Dendritic cell treated with granulocyte-macrophage colony-stimulating factor and Interleukin-4, amounts not matched to agents 40 ng/mL and 50 ng/mL, for 4 days (primary cell): ENCODE data around the gene ME1.

Experiments
- H3K27ac Mint-ChIP-seq: one replicate; pipeline ENCODE4 v1.8.0; 2022; ENCODE audit warnings: mild to moderate bottlenecking, mixed read lengths
- H3K27me3 Mint-ChIP-seq: one replicate; pipeline ENCODE4 v1.8.0; 2022; ENCODE audit warnings: mild to moderate bottlenecking, mixed read lengths
- H3K36me3 Mint-ChIP-seq: one replicate; pipeline ENCODE4 v1.8.0; 2022; ENCODE audit warnings: low read depth, mixed read lengths
- H3K4me1 Mint-ChIP-seq: one replicate; pipeline ENCODE4 v1.8.0; 2022; ENCODE audit warnings: low read depth, mixed read lengths
- H3K4me3 Mint-ChIP-seq: one replicate; pipeline ENCODE4 v1.8.0; 2022; ENCODE audit warnings: mild to moderate bottlenecking, moderate library complexity, mixed read lengths
- H3K9me3 Mint-ChIP-seq: one replicate; pipeline ENCODE4 v1.8.0; 2022; ENCODE audit warnings: mixed read lengths
- intact Hi-C: fragments of 100-400 bp; cut with micrococcal nuclease; formaldehyde crosslinking; loops from one replicate; pipeline ENCODE4 v1.15.0; 2022

The ME1 gene

DNA sequence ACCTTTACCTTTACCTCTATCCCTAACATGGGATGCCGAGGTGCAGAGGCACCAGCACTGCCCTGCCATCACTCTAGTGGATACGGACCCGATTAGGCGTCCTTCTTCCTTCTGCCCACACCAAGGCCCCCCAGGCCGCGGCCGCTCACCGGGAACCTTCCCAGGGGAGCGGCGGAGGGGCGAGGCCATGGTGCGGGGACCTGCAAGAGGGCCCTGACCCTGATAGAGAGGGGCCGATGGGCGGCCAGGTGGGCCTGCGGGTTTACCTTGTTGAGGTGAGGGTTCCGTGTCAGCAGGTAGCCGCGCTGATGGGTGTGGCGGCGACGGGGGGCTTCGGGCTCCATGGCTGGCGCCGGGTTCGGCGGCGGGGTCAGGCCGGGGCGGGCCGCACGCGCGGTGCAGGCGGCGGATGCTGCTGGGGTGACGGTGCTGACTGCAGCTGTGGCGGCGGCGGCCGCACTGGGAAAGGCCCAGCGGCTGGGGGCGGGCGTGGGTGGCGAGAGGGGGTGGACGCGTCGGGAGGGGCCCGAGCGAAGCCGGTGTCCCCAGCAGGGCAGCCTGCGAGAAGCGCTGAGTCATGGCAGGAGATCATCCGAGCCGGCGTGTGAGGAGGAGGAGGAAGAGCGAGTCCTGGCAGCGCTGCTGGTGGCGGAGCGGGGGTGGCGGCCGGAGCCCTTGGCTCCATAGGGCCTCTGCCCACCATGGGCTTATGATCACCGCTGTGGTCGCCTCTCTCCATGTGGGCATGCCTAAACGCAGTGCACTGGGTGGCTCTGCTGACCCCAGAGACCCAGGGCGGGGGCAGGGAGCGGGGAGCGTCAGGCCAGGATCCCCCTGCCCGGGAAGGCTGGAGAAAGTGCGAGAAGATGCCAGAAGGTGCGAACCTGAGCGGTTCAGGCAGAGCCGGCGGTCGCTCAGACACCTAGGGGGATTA, at the start of gene ME1:
Gene ME1, minus strand, starts transcription at position 441 of the 934 bp plus-strand sequence. Its CDS starts 97 bp downstream, at position 344.
- Mint-ChIP-seq H3K27ac (peak within 1 kb of the TSS; percentile 92), H3K4me1 (peaks cover 34% of the 10 kb centered on the region), H3K4me3 (peak within 1 kb of the TSS; percentile 84), H3K9me3 (no peaks in the 10 kb centered on the region), H3K36me3 (peaks cover 25% of the 10 kb centered on the region), H3K27me3 (peaks cover 8% of the 10 kb centered on the region)
- intact Hi-C loops, result loop anchor here (5.0 kb wide), 1 partner anchor 1184 kb away; the partner anchor contains the start of gene IBTK

DNA sequence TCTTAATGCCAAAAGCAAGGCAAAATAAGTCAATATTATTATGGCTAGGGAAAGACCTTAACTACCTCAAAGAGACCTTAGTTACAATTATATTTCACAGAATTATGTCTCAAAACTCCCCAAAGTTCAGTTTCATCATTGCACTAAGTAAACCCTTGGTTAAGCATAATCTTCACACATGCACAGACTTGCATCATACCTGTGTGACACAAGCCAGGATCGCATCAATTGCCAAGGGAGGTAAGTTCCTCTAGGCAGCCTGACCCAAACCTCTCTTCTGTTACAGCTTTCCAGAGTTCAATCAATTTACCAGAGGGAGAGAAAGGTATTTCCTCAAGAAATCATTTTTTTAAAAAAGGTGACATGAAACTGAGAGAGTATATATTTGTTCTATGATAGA, 49.6 kb upstream of the ME1 start:
- Mint-ChIP-seq H3K27me3 (peaks cover 17% of the 10 kb centered on the region), H3K4me1 (no peaks in the 10 kb centered on the region), H3K4me3 (no peak overlapping the region), H3K36me3 (peaks cover 5% of the 10 kb centered on the region), H3K27ac (no peak overlapping the region), H3K9me3 (no peaks in the 10 kb centered on the region)
- intact Hi-C loops, result no loop called here

- Mint-ChIP-seq H3K36me3 (peaks cover 5% of the 10 kb centered on the region), H3K9me3 (no peaks in the 10 kb centered on the region), H3K4me1 (no peaks in the 10 kb centered on the region), H3K27ac (no peak overlapping the region), H3K4me3 (no peak overlapping the region), H3K27me3 (peaks cover 19% of the 10 kb centered on the region)
- intact Hi-C loops, result no loop called here
These were observed 48.5 kb upstream of the ME1 start for GRCh38 chr6:83479389-83479788.

DNA sequence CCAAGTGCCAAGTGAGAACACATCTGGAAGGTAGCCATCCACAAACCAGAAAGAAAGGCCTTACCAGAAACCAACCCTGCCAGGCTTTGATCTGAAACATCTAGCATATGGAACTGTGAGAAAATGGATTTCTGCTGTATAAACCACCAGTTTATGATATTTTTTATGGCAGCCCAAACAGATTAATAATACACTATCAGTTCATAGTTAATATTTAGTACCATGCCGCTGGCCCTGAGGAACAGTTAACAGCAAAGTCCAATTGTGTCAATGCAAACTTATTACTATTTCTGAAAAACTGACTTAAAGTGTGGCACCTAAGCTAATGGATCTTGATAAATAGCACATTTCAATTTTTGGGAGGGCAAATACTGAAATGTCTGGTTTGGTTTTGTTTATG, 46.1 kb upstream of the ME1 start:
- no peak overlapping the region for H3K27ac Mint-ChIP-seq
- H3K36me3 Mint-ChIP-seq, result peaks cover 5% of the 10 kb centered on the region
- no peaks in the 10 kb centered on the region for H3K9me3 Mint-ChIP-seq
- intact Hi-C loops, result no loop called here
- H3K4me3 Mint-ChIP-seq, result no peak overlapping the region
- H3K4me1 Mint-ChIP-seq, result peaks cover 11% of the 10 kb centered on the region
- H3K27me3 Mint-ChIP-seq, result peaks cover 22% of the 10 kb centered on the region

GRCh38 chr6:83474309-83474708, 43.5 kb upstream of the ME1 start:
- Mint-ChIP-seq H3K27me3 (peaks cover 21% of the 10 kb centered on the region), H3K27ac (no peak overlapping the region), H3K4me1 (peaks cover 38% of the 10 kb centered on the region), H3K4me3 (no peak overlapping the region), H3K9me3 (no peaks in the 10 kb centered on the region), H3K36me3 (peaks cover 5% of the 10 kb centered on the region)
- intact Hi-C loops, result no loop called here

DNA sequence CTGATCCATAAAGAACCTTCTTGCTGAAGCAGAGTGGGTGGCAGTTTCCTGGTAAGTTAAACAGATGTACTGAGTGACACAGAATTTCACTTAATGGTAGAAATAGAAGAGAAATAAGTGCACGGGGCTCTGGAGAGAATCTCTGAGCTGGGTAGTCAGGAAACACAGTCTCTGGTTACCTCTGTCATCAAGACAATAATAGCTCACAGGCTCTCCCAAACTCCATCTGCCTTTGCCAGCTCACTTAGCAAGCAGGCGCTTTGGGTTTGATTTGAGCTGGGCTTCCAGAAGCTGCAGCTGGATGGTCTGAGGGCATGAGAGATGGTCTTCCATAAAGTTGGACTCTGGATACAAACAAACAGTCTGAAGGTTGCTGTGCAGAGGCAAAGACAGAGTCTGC, 41.9 kb upstream of the ME1 start:
- H3K36me3 Mint-ChIP-seq, result peaks cover 5% of the 10 kb centered on the region
- intact Hi-C loops, result no loop called here
- no peaks in the 10 kb centered on the region for H3K9me3 Mint-ChIP-seq

DNA sequence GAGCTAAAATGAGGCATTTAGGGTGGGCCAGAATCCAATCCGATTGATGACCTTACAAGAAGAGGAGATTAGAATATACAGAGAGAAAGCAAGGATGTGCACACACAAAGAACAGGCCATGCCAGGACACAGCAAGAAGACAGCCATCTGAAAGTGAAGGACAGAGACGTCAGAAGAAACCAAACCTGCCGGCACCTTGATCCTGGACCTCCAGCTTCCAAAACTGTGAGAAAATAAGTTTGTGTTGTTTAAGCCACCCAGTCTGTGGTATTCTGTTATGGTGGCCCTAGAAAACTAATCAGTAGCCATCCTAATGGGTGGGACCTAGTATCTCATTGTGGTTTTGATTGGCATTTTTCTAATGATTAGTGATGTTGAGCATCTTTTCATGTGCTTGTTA, 39.7 kb upstream of the ME1 start:
- intact Hi-C loops, result no loop called here
- Mint-ChIP-seq H3K27ac (peak overlapping the region; percentile 94), H3K4me1 (peaks cover 56% of the 10 kb centered on the region), H3K27me3 (peaks cover 14% of the 10 kb centered on the region), H3K9me3 (no peaks in the 10 kb centered on the region), H3K36me3 (no peaks in the 10 kb centered on the region), H3K4me3 (no peak overlapping the region)

More for the DNA sequence above, 41.9 kb upstream of the ME1 start:
- H3K4me1 Mint-ChIP-seq, result peaks cover 38% of the 10 kb centered on the region
- H3K27ac Mint-ChIP-seq, result peak overlapping the region; percentile 21
- H3K27me3 Mint-ChIP-seq, result peaks cover 18% of the 10 kb centered on the region
- H3K4me3 Mint-ChIP-seq, result no peak overlapping the region

DNA sequence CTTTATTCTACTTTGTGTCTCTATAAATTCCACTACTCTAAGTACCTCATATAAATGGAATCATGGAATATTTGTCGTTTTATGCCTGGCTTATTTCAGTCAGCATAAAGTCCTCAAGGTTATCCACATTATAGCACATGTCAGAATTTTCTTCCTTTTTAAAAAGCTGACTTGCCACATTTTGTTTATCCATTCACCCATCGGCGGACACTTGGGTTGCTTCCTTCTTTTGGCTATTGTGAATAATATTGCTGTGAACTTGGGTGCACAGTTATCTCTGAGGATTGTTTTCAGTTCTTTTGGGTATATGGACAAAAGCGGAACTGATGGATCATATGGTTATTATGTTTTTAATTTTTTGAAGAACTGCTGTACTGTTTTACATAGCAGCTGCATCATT, 39.1 kb upstream of the ME1 start:
- H3K4me3 Mint-ChIP-seq, result peak overlapping the region; percentile 55
- H3K9me3 Mint-ChIP-seq, result no peaks in the 10 kb centered on the region
- no peaks in the 10 kb centered on the region for H3K36me3 Mint-ChIP-seq
- H3K4me1 Mint-ChIP-seq, result peaks cover 56% of the 10 kb centered on the region
- peak overlapping the region; percentile 94 for H3K27ac Mint-ChIP-seq
- H3K27me3 Mint-ChIP-seq, result peaks cover 12% of the 10 kb centered on the region
- intact Hi-C loops, result no loop called here

GRCh38 chr6:83467620-83468036, 36.8 kb upstream of the ME1 start:
- Mint-ChIP-seq H3K27ac (peak overlapping the region; percentile 85), H3K36me3 (peaks cover 6% of the 10 kb centered on the region)
- intact Hi-C loops, result loop anchor here (2.0 to 5.0 kb wide), 2 partner anchors 33 to 40 kb away; no protein-coding TSS in a partner anchor

DNA sequence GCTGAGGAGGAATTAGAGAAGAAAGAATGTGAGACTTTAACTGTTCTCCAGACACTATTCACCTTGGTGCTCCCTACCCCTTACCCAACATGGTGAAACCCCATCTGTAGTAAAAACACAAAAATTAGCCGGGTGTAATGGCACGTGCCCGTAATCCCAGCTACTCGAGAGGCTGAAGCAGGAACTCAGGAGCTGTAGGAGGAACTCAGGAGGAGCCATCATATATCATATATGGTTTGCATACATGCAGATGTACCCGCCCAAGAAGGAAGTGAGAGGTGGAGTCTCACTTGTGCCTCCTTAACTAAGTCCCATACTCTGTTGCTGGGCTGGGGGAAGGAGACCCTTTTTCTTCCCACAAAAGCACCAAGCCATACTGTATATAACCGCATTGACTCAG, 35.5 kb upstream of the ME1 start:
- no peak overlapping the region for H3K4me3 Mint-ChIP-seq
- intact Hi-C loops, result loop anchor here (5.0 kb wide), 1 partner anchor 41 kb away; no protein-coding TSS in a partner anchor
- no peaks in the 10 kb centered on the region for H3K9me3 Mint-ChIP-seq
- H3K36me3 Mint-ChIP-seq, result peaks cover 6% of the 10 kb centered on the region
- H3K27ac Mint-ChIP-seq, result peak overlapping the region; percentile 85
- H3K4me1 Mint-ChIP-seq, result peaks cover 52% of the 10 kb centered on the region
- H3K27me3 Mint-ChIP-seq, result no peaks in the 10 kb centered on the region

More at GRCh38 chr6:83467620-83468036, 36.8 kb upstream of the ME1 start:
- H3K4me3 Mint-ChIP-seq, result no peak overlapping the region
- peaks cover 65% of the 10 kb centered on the region for H3K4me1 Mint-ChIP-seq
- peaks cover 2% of the 10 kb centered on the region for H3K27me3 Mint-ChIP-seq
- H3K9me3 Mint-ChIP-seq, result no peaks in the 10 kb centered on the region

GRCh38 chr6:83464381-83465140, 33.7 kb upstream of the ME1 start:
- intact Hi-C loops, result loop anchor here (5.0 kb wide), 1 partner anchor 43 kb away; no protein-coding TSS in a partner anchor
- Mint-ChIP-seq H3K27me3 (no peaks in the 10 kb centered on the region), H3K4me1 (peaks cover 40% of the 10 kb centered on the region), H3K36me3 (peaks cover 6% of the 10 kb centered on the region), H3K4me3 (peak overlapping the region; percentile 2), H3K9me3 (no peaks in the 10 kb centered on the region), H3K27ac (peak overlapping the region; percentile 86)

DNA sequence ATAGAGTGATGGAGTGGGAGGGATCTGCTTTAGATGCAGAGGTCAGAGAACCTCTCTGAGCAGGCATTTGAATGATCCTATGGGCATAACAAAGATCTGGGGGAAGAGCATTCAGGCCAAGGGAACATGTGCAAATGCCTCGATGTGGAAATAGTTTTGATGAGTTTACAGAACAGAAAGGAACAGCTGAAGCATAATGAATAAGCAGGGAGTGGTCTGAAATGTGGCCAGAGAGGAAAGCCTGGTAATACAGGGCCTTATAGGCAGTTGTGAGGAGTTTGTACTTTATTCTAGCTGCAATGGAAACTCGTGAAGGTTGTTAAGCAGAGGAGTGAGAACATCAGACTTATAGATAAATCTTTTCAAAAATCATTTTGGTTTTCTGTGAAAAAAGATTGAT, 33.0 kb upstream of the ME1 start:
- H3K4me3 Mint-ChIP-seq, result peak overlapping the region; percentile 2
- H3K27ac Mint-ChIP-seq, result peak overlapping the region; percentile 86
- H3K27me3 Mint-ChIP-seq, result no peaks in the 10 kb centered on the region
- H3K9me3 Mint-ChIP-seq, result no peaks in the 10 kb centered on the region
- peaks cover 6% of the 10 kb centered on the region for H3K36me3 Mint-ChIP-seq
- H3K4me1 Mint-ChIP-seq, result peaks cover 44% of the 10 kb centered on the region
- intact Hi-C loops, result no loop called here

DNA sequence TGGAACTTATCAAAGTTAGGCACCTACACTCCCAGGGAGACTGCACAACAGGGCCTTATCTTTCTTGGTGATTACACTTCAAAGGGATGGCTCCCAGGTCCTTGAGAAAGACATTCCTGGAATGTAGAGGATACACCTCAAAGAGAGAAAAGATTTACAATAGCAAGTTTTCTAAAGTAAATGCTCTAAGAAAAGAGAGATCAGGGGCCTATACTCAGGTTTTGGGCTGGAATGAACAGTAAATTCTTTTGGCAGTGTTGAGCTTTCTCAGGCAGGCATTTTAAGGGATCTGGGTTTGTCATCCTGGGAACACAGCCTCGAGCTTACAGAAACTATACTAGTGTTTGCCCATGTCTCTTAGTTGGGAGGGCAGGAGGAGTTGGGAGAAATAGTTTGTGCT, 31.7 kb upstream of the ME1 start:
- Mint-ChIP-seq H3K27ac (no peak overlapping the region), H3K4me1 (peaks cover 46% of the 10 kb centered on the region), H3K9me3 (no peaks in the 10 kb centered on the region), H3K36me3 (peaks cover 6% of the 10 kb centered on the region), H3K4me3 (no peak overlapping the region), H3K27me3 (no peaks in the 10 kb centered on the region)
- intact Hi-C loops, result no loop called here

GRCh38 chr6:83461438-83461837, 30.6 kb upstream of the ME1 start:
- Mint-ChIP-seq H3K27me3 (no peaks in the 10 kb centered on the region), H3K36me3 (peaks cover 6% of the 10 kb centered on the region), H3K9me3 (no peaks in the 10 kb centered on the region), H3K4me1 (peaks cover 35% of the 10 kb centered on the region), H3K27ac (no peak overlapping the region), H3K4me3 (no peak overlapping the region)
- intact Hi-C loops, result no loop called here
